ENCODE data around the gene LAMB4.

The LAMB4 gene

GRCh38 chr7:107977048-107977447, 153.1 kb downstream of the LAMB4 start:
- no peak for TF ChIP-seq CTCF (IDR thresholded peaks at IDR 0.05; ENCODE audit: low read depth, low read length)
- no peak for TF ChIP-seq MYC (IDR thresholded peaks at IDR 0.05; ENCODE audit: low read depth, low read length)
- TF ChIP-seq MAX (IDR thresholded peaks at IDR 0.05; ENCODE audit: low read depth, low read length) = no peak
- TF ChIP-seq POLR2A (IDR thresholded peaks at IDR 0.05; ENCODE audit: extremely low read depth, insufficient read length) = no peak
- DNase-seq (ENCODE audit: low read depth) = no peak
- H3K4me3 ChIP-seq (ENCODE audit: low read depth, low read length) = no peak overlapping the region

- TF ChIP-seq MYC (IDR thresholded peaks at IDR 0.05; ENCODE audit: low read depth, low read length) (no peak), CTCF (IDR thresholded peaks at IDR 0.05; ENCODE audit: low read depth, low read length) (no peak), POLR2A (IDR thresholded peaks at IDR 0.05; ENCODE audit: extremely low read depth, insufficient read length) (no peak), MAX (IDR thresholded peaks at IDR 0.05; ENCODE audit: low read depth, low read length) (no peak)
- no peak for DNase-seq (ENCODE audit: low read depth)
- H3K4me3 ChIP-seq (ENCODE audit: low read depth, low read length) = no peak overlapping the region
Measured at GRCh38 chr7:107976620-107977019, 153.5 kb downstream of the LAMB4 start.

GRCh38 chr7:107975394-107976013, 154.7 kb downstream of the LAMB4 start:
- DNase-seq (ENCODE audit: low read depth) = no peak
- no peak overlapping the region for H3K4me3 ChIP-seq (ENCODE audit: low read depth, low read length)
- TF ChIP-seq CTCF (IDR thresholded peaks at IDR 0.05; ENCODE audit: low read depth, low read length) (no peak), MAX (IDR thresholded peaks at IDR 0.05; ENCODE audit: low read depth, low read length) (no peak), POLR2A (IDR thresholded peaks at IDR 0.05; ENCODE audit: extremely low read depth, insufficient read length) (no peak), MYC (IDR thresholded peaks at IDR 0.05; ENCODE audit: low read depth, low read length) (no peak)

GRCh38 chr7:107973861-107974260, 156.3 kb downstream of the LAMB4 start:
- DNase-seq (ENCODE audit: low read depth) = no peak
- no peak overlapping the region for H3K4me3 ChIP-seq (ENCODE audit: low read depth, low read length)
- no peak for TF ChIP-seq CTCF (IDR thresholded peaks at IDR 0.05; ENCODE audit: low read depth, low read length)
- TF ChIP-seq POLR2A (IDR thresholded peaks at IDR 0.05; ENCODE audit: extremely low read depth, insufficient read length) = no peak
- no peak for TF ChIP-seq MAX (IDR thresholded peaks at IDR 0.05; ENCODE audit: low read depth, low read length)
- TF ChIP-seq MYC (IDR thresholded peaks at IDR 0.05; ENCODE audit: low read depth, low read length) = no peak

Measured in NB4 (cell line).